ENCODE measurements around the gene SLC28A1. TPM values are rescaled to one million over a fixed set of nuclear protein-coding genes. Genes with fewer than 3 reads are reported as not detected.

Gene SLC28A1
- total RNA-seq, 1 donor from 2014 or later, result not detected

Small RNAs within 50 kb of the gene (small RNA-seq; reads per million reads assigned to genes)
- not detected for gene RF00402 (ENCODE audit: low replicate concordance)
- gene RNU6-339P (ENCODE audit: low replicate concordance), result not detected
- not detected for gene RNU6-796P (ENCODE audit: low replicate concordance)

Other genes starting within 250 kb of the SLC28A1 start
- gene WDR73, start 230.4 kb upstream of the SLC28A1 start, total RNA-seq, result 21.2 TPM
- gene NMB, start 226.5 kb upstream of the SLC28A1 start, total RNA-seq, result 1.2 TPM
- 134 TPM for gene SEC11A, start 168.5 kb upstream of the SLC28A1 start, total RNA-seq
- 9.4 TPM for gene ZNF592, start 136.1 kb upstream of the SLC28A1 start, total RNA-seq
- gene ALPK3, start 67.3 kb upstream of the SLC28A1 start, total RNA-seq, result 7.5 TPM
- gene PDE8A, start 97.2 kb downstream of the SLC28A1 start, total RNA-seq, result 52.2 TPM